Endothelial cell of umbilical vein (primary cell): Measurements from ENCODE around the gene NUDT22. TPM values are rescaled to one million over a fixed set of nuclear protein-coding genes. Genes with fewer than 3 reads are reported as not detected.

Experiments
- BruUV-seq: library from RNA; stranded (reverse); fragments of 400-500 nt; replicated peaks from 2 replicates; lab custom pipeline; 2021; lab: Mats Ljungman, UMichigan
- CTCF ChIA-PET: fragments of 300-600, 350-600 bp; sonication (Branson Sonifier 250); formaldehyde crosslinking; loops from one replicate; lab custom pipeline; 2021; ENCODE audit warnings: antibody characterized with exemption, inconsistent platforms; lab: Charles Lee
- POLR2A ChIA-PET: fragments of 300-600, 350-600 bp; sonication (Branson Sonifier 250); formaldehyde crosslinking; loops from one replicate; lab custom pipeline; 2021; ENCODE audit warnings: antibody characterized with exemption, inconsistent platforms; lab: Charles Lee
- DNase-seq: peaks from one replicate; pipeline ENCODE4 v3.0.0-alpha.2; 2011; ENCODE audit warnings: low read depth, low spot score
- FAIRE-seq: peaks from 2 replicates; lab custom pipeline; 2011; peaks lifted over from hg19 to GRCh38; lab: Jason Lieb, UNC
- H2AFZ ChIP-seq: 2 replicates; pipeline ENCODE4 v1.6.0; 2012; ENCODE audit warnings: low read depth, low read length, control low read depth, inconsistent platforms
- H3K27ac ChIP-seq: 2 replicates; pipeline ENCODE4 v1.5.1; 2011; ENCODE audit warnings: low read depth, mild to moderate bottlenecking, control low read depth, low read length, moderate library complexity; ENCODE audit not compliant: insufficient read depth
- H3K27me3 ChIP-seq, 2 experiments: 2 replicates each; pipeline versions ENCODE4 v1.6.0 to v1.6.1; 2011; ENCODE audit warnings: low read length in 2 of 2, mixed read lengths in 1 of 2; ENCODE audit not compliant: control insufficient read depth in 2 of 2, insufficient read depth in 2 of 2
- H3K36me3 ChIP-seq, 2 experiments: 2 replicates in 1 of 2; 3 replicates in 1 of 2; pipeline ENCODE4 v1.5.1; 2011; ENCODE audit warnings: low read length in 2 of 2, mild to moderate bottlenecking in 1 of 2, moderate library complexity in 1 of 2; ENCODE audit not compliant: control insufficient read depth in 2 of 2, insufficient read depth in 2 of 2; ENCODE audit errors: extremely low read depth in 1 of 2
- H3K4me1 ChIP-seq: 3 replicates; pipeline ENCODE4 v1.5.1; 2011; ENCODE audit warnings: mild to moderate bottlenecking, low read length; ENCODE audit not compliant: control insufficient read depth, insufficient read depth; ENCODE audit errors: extremely low read depth
- H3K4me2 ChIP-seq: 2 replicates; pipeline ENCODE4 v1.6.1; 2011; ENCODE audit warnings: low read length, control low read depth, mixed read lengths; ENCODE audit not compliant: insufficient read depth
- H3K4me3 ChIP-seq, 3 experiments: fragments of 200-600 bp in 1 of 3; sonication (generic), shearing (Covaris generic) in 1 of 3; replicated peaks in 1 of 3; 2 replicates each; pipeline ENCODE4 v1.5.1; 2011 to 2016; ENCODE audit warnings: control low read depth in 3 of 3, low read length in 3 of 3, mild to moderate bottlenecking in 2 of 3, inconsistent platforms in 1 of 3, low read depth in 1 of 3, moderate library complexity in 1 of 3; ENCODE audit not compliant: insufficient read depth in 1 of 3
- H3K79me2 ChIP-seq: 2 replicates; pipeline ENCODE4 v1.6.0; 2012; ENCODE audit warnings: low read length, inconsistent platforms; ENCODE audit not compliant: control insufficient read depth, insufficient read depth
- H3K9ac ChIP-seq: replicated peaks from 2 replicates; pipeline ENCODE3; 2011; ENCODE audit warnings: low read length, control low read depth; ENCODE audit not compliant: insufficient read depth; ENCODE audit errors: extremely low read depth
- H3K9me1 ChIP-seq: replicated peaks from 3 replicates; pipeline ENCODE4 v1.6.0; 2011; ENCODE audit warnings: mild to moderate bottlenecking, low read length; ENCODE audit not compliant: control insufficient read depth, insufficient read depth; ENCODE audit errors: extremely low read depth
- H3K9me3 ChIP-seq: replicated peaks from 2 replicates; pipeline ENCODE4 v1.5.1; 2012; ENCODE audit warnings: low read length, inconsistent platforms; ENCODE audit not compliant: control insufficient read depth, insufficient read depth
- H4K20me1 ChIP-seq: replicated peaks from 2 replicates; pipeline ENCODE3; 2011; ENCODE audit warnings: mild to moderate bottlenecking, low read length; ENCODE audit not compliant: control insufficient read depth, insufficient read depth; ENCODE audit errors: extremely low read depth
- POLR2AphosphoS5 ChIP-seq: IDR thresholded peaks from 2 replicates; pipeline ENCODE4 v1.6.1; 2012; ENCODE audit warnings: low read depth, mild to moderate bottlenecking, control low read depth, low read length, moderate library complexity; ENCODE audit not compliant: insufficient read depth
- dilution Hi-C: fragments of 300-500 bp; cut with MboI; formaldehyde crosslinking; loops from one replicate; pipeline ENCODE4 v1.15.0; 2019; ENCODE audit warnings: low sequenced_read_pairs; ENCODE audit not compliant: extremely low pct_ligation_motif_present
- intact Hi-C: fragments of 100-400 bp; cut with micrococcal nuclease; formaldehyde crosslinking; loops from one replicate; pipeline ENCODE4 v1.10.0; 2022
- polyA plus RNA-seq, 4 experiments: library from polyadenylated mRNA; depleted of rRNA in 3 of 4; stranded (reverse) in 3 of 4; unstranded in 1 of 4; fragments of >200 nt; gene quantifications; 2 replicates each; pipeline versions ENCODE4 v1.2.1 to v1.2.3, GENCODE V29; 2011 to 2012; ENCODE audit warnings: missing spikeins in 1 of 4
- total RNA-seq: library from RNA; stranded (reverse); gene quantifications from 2 replicates; pipeline ENCODE4 v1.2.3, GENCODE V29; 2021
- TF ChIP-seq, protein P1 (sequence below), 2 donors: IDR thresholded peaks; 1 replicate in 1 of 2; 2 replicates in 1 of 2; pipeline ENCODE4 v1.5.1; 2011; ENCODE audit warnings: low read length in 2 of 2, mild to moderate bottlenecking in 2 of 2, moderate library complexity in 2 of 2, control low read depth in 1 of 2, inconsistent platforms in 1 of 2, low read depth in 1 of 2; ENCODE audit not compliant: insufficient read depth in 1 of 2; ENCODE audit errors: extremely low read depth in 1 of 2
- TF ChIP-seq, protein P2 (sequence below): IDR thresholded peaks from 2 replicates; pipeline ENCODE4 v1.6.1; 2011; ENCODE audit not compliant: insufficient read depth, insufficient read length

The NUDT22 gene
- total and polyA plus RNA-seq, 2 donors (not counting 3 experiments of a cell fraction or from before 2014, with no cell fraction given): 37.8 to 54.8 TPM

DNA sequence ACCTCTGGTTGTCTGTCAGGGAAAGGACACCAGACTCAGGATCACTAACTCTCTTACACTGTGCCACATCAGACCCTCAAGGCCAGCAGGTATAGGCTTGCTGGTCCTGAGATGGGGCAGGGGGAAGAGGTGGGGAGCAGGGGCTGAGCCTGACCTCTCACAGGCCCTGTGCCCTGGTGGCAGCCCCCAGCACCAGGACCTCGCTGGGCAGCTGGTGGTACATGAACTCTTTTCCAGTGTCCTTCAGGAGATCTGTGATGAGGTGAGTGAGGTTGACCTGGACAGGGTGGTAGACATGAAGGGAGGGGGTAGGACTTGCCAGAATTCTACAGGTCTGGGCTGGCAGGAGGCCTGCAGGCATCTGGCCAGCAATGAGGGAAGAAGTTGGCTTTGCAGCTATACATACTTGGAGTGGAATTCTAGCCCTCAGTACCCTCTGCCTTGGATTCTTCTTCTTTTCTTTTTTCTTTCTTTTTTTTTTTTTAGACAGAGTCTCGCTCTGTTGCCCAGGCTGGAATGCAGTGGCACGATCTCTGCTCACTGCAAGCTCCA, 1.4 kb downstream of the NUDT22 start:
- Histone ChIP-seq H3K4me2 (no peak overlapping the region), H3K36me3 (peaks cover 0 to 4% of the 10 kb centered on the region in 2 experiments), H3K9ac (no peak overlapping the region), H3K27ac (no peak overlapping the region), H3K4me3 (no peak overlapping the region), H3K79me2 (peaks cover 8% of the 10 kb centered on the region), H2AFZ (no peak overlapping the region), H3K9me3 (no peaks in the 10 kb centered on the region), H3K4me1 (peaks cover 16% of the 10 kb centered on the region), H3K27me3 (no peaks in the 10 kb centered on the region), H3K9me1 (no peaks in the 10 kb centered on the region), H4K20me1 (no peaks in the 10 kb centered on the region)
- no peak for TF ChIP-seq POLR2AphosphoS5
- TF ChIP-seq, protein P1, sequence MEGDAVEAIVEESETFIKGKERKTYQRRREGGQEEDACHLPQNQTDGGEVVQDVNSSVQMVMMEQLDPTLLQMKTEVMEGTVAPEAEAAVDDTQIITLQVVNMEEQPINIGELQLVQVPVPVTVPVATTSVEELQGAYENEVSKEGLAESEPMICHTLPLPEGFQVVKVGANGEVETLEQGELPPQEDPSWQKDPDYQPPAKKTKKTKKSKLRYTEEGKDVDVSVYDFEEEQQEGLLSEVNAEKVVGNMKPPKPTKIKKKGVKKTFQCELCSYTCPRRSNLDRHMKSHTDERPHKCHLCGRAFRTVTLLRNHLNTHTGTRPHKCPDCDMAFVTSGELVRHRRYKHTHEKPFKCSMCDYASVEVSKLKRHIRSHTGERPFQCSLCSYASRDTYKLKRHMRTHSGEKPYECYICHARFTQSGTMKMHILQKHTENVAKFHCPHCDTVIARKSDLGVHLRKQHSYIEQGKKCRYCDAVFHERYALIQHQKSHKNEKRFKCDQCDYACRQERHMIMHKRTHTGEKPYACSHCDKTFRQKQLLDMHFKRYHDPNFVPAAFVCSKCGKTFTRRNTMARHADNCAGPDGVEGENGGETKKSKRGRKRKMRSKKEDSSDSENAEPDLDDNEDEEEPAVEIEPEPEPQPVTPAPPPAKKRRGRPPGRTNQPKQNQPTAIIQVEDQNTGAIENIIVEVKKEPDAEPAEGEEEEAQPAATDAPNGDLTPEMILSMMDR (IDR thresholded peaks at IDR 0.05; ENCODE audit: extremely low read depth in 1 of 2, insufficient read depth in 1 of 2, low read depth in 1 of 2, low read length in 2 of 2): no peak
- TF ChIP-seq, protein P2, sequence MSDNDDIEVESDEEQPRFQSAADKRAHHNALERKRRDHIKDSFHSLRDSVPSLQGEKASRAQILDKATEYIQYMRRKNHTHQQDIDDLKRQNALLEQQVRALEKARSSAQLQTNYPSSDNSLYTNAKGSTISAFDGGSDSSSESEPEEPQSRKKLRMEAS: no peak
- no peak for FAIRE-seq
- dilution Hi-C loops (no loop called here), intact Hi-C loops (no loop called here)
- ChIA-PET CTCF (interaction anchor here (1.8 to 3.2 kb wide), 4 partner anchors 12 to 77 kb away, joined by 6 to 35 read pairs (median 11); partner anchors contain the start of genes CATSPERZ, ESRRA and FERMT3), POLR2A (interaction anchor here (0.8 kb wide), 1 partner anchor 42 kb away, joined by 3 read pairs; the partner anchor contains the start of gene STIP1)
- no TSS peak for BruUV-seq
- DNase-seq: no peak
